Stimulated activated CD8-positive, alpha-beta memory T cell treated with anti-CD3 and anti-CD28 coated beads, Interleukin-7, amount 100 ng/mL, for 24 hours (primary cell): ENCODE results near the gene DGKI.

ENCODE experiments used
- DNase-seq: peaks from one replicate; pipeline ENCODE4 v3.0.0-alpha.2; 2020; ENCODE audit warnings: low read depth

DGKI gene

DNA sequence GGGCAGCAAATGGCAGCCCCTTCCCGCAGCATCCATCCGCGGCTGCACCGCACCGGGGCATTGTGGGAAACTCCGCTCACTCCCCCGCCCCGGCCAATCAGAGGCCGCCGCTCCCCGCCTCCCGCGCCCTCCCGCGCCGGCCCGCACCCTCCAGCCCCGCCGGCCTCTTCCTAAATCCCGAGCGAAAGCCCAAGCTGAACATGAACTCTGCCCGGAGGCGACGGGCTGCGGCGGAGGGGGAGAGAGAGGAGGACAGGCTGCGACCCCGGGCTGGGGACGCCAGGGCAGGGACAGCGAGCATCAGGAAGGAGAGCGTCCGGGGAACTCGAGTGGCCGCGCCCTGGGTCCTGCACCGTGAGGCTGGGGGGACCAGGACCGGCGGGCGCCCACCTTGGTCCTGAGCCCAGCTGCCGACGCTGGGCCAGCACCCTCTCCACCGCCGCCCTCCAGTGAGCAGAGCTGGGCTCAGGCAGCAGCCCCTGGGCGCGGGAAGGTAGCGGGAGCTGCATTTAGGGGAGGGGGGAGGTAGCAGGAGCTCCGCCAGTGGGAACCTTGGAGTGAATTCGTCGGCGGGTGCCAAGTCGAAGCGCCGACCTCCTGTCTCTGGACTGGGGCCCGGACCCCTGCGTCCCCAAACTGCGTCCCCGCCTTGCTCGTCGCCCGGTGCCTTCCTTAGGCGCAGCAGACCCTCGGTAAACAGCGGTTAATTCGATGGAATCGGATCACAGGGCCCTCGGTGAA lies at the start of gene DGKI:
Gene DGKI (minus strand): TSS at position 148 of the 741 bp plus-strand sequence.
- DNase-seq: no peak

GRCh38 chr7:137895301-137896221 lies 48.8 kb upstream of the DGKI start:
- DNase-seq: no peak

DNA sequence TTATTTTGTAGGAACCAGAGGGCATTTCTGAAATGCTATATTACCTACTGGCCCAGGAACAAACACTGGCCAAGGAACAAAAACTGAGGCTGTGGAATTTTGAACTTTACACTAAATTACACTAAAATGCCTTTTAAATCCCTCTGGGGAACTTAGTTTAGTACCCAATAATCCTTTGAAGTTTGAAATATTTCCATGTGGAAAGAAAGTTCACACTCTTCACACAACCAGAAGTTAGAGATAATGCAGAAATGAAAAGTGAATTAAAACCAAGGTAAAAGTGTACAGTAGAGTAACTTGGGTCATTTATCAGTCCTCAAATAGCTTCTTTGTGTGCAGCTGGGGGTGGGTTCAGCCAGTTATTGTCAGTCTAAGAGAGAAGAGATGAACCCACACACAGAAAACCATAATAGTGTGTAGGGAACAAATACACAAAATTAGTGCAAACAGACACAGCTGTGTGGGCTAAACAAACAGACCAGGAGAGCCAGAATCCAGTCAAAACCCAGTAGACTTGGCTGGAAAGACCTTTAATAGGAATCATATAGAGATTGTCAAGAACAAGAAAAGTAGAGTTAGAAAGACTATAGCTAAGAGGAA lies 46.5 kb upstream of the DGKI start:
- no peak for DNase-seq

GRCh38 chr7:137891016-137891655 lies 44.4 kb upstream of the DGKI start:
- no peak for DNase-seq

- no peak for DNase-seq
Observed at GRCh38 chr7:137890449-137890921, 43.7 kb upstream of the DGKI start.

DNA sequence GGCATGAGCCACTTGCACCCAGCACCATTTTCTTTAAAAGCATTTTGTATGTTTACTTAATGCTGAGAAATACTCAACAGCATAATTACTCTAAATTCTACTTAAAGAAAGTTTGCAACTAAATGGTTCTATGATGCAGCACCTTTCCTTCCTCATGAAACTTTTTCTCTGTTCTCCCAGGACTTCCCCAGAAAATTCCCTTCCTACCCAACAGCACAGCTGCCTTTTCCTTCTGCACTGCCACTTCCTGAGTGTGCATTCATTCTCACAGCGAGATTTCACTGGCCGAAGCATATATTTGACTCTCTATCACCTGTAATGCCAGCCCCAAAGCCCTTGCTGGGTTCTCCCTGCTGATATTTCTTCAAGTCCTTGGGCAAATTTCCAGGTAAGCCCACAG lies 41.5 kb upstream of the DGKI start:
- no peak for DNase-seq

GRCh38 chr7:137886746-137887145 lies 40.0 kb upstream of the DGKI start:
- no peak for DNase-seq

GRCh38 chr7:137886281-137886680 lies 39.5 kb upstream of the DGKI start:
- DNase-seq: no peak

DNA sequence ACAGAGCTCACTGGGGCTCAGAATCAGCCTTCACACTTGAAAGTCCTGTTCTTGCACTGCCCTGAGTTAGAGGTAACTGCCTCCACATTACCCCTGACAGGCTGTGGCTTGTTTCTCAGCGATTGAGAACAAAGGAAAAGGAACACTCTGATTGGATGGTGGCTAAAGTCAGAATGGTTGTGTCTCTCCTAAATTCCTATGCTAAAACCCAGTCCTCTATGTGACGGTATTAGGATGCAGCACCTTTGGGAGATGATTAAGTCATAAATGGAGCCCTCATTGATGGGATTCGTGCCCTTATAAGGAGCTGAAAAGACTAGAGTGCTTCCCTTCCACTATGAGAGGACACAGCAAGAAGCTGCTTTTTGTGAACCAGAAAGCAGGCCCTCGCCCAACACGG lies 38.9 kb upstream of the DGKI start:
- DNase-seq: no peak

DNA sequence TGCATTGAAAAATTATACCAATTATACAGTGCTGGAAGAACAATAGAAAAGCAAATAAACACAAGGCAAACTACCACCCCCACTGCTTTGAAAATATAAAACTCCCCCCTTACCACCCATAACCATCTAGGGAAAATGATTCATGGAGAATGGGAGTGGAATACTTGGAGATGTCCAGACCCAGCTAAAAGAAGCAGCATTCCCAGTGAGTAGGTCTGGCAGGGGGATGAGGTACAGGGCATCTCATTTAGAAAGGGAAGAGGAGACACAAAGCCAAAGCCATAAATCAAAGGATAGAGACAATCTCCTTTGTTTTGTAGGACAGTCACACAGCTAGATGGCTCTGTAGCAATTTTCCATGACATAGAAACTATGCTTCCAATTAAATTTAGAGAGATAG lies 36.0 kb upstream of the DGKI start:
- DNase-seq: no peak

GRCh38 chr7:137882261-137882668 lies 35.5 kb upstream of the DGKI start:
- DNase-seq: no peak

- DNase-seq: no peak
Observed at GRCh38 chr7:137881607-137882260, 35.0 kb upstream of the DGKI start.

- DNase-seq: no peak
Observed at GRCh38 chr7:137880432-137880831, 33.7 kb upstream of the DGKI start.

DNA sequence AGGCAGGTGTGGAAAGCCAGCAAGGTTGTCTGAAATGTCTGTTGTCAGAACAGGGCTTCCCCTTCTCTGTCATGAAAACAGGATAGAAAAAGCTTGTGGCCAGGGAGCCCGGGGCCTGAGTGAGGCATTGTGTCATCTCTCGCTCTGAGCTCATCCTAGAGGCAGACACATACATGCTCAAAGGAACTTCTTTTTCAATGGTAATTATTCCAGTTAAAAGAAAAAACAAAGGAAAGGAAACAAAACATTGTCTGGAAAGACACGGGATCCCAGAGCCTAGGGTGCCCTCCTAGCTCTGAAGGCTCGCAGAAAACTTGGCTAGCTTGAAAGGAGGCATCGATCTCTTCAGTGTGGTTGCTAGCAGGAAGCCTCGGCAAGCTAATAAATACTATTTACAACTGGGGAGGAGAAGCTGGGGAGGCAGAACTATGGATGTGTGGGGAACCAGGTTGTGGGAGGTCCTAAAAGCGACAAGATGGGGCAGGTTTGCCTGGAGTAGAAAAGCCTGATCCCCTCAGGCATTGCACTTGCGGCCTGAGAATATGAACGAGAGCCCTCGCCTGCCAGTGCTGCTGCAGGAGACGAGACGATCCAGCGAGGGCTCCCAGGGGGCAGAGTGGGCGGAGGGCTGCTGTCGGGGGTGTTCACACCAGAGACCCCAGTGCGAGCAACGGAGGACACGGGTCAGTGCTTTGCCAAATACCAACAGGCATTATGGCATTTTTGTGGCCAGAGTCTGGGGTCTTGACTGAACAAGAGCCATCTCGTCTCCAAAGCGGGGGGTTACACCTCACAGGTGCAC lies 32.8 kb upstream of the DGKI start:
- DNase-seq: no peak

DNA sequence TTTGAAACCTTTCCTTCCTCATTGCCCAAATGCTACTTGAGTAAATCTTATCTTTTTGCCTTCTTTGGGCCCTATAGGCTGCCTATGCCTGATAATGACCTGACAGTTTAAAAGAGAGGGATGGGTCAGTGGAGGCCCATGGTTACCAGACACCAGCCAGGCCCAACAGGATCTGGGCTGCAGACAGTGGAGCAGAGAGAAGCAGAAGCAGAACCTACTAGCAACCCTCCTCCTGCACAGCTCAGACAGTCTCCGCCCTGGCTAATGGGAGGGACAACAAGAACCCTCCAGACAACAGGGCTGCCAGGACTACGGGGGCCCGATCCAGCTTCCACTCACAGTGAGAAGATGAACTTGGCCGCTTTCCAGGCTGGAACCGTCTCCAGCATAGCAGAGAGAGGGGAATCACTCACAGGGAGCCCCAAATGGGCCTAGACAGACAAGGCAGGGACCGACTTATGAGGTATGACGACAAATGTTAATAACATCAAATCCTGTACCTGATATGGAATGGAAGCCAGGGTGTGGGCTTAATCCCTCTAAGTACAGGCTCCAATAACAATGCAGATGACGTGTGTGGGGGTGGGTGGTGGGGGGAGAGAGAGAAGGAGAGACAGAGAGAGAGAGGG lies 31.7 kb upstream of the DGKI start:
- DNase-seq: no peak

DNA sequence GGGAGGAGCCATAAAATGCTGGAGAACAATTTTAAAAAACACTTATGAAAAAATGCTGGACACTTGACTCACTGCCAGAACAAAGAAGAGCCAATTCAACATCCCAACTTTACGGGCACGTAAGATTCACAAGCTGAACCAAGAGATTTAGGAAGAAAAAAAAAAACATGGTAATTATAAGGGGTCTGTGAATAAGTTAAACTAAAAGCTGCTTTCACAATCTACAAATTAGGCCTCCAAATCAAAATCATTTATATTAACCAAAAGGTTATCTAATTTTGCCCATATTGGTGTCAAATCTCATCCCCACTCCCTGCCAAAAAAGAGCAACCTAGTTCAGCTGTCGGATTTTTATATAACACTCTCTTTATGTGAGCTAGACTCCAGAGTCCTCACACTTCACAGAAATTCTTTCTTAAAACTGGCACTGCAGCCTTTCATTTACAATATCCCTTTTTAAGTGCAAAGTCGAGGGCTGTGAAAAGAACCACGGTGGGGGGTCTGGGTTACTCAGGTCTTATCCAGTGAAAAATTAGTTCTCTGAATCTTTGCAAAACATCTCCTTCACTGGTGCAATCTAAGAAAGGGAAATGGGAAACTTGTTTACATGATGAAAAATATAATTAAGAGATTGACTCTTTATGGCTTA lies 30.4 kb upstream of the DGKI start:
- DNase-seq: no peak

- DNase-seq: no peak
Observed at GRCh38 chr7:137875746-137876145, 29.0 kb upstream of the DGKI start.

DNA sequence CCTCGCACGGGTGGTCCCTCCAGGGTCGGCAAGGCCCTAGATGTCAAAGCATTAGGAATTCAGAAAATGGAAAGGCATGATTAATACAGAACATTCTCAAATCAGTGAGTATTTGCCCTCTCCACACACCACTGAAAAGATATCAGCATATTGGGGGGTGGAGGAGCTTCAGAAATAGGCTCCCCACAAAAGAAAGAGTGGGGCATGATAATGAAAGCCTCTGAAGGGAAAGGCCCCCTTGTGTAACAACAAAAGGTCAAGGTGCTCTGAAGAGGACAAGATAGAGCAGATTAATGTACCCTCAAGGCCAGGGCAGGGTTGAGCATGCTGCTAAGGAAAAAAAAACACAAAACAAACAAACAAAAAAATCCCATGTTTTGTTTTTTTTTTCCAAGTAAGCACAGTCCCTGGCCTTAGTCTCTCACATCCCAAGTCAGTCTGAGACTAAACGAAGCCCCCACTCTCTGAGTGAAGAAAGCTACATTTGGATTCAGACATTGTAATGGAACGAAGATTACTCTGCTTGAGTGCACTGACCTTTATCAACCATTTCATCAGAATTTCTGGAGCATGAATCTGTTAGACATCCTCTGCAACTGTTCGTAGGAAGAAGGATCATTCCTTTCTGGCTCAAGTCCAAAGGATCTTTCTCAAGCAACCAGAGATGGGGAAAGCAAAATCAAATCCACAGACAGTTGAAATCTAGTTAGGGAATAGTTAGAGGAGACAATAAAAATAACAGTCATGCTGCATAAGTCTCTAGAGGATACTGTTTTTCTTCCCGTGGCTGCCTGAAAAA lies 27.4 kb upstream of the DGKI start:
- no peak for DNase-seq

GRCh38 chr7:137873524-137873923 lies 26.8 kb upstream of the DGKI start:
- no peak for DNase-seq
